K562 (cell line): ENCODE results near the gene PRPS2. TPM values are rescaled to one million over a fixed set of nuclear protein-coding genes. Genes with fewer than 3 reads are reported as not detected.

Source experiments
- BRF1 ChIP-seq: IDR thresholded peaks from 3 replicates; pipeline ENCODE4 v1.6.1; 2011; ENCODE audit warnings: borderline replicate concordance, mild to moderate bottlenecking; ENCODE audit not compliant: insufficient read length; ENCODE audit errors: extremely low read depth
- GTF2F1 ChIP-seq: IDR thresholded peaks from 2 replicates; pipeline ENCODE4 v1.6.1; 2011; ENCODE audit warnings: low read depth, low read length, improper control_type of control experiment
- HOMEZ ChIP-seq: fragments of 250-450 bp; sonication (Bioruptor Pico); IDR thresholded peaks from 2 replicates; pipeline ENCODE4 v1.4.0; 2020; ENCODE audit warnings: mild to moderate bottlenecking, moderate library complexity
- MBD1 ChIP-seq: fragments of 250-450 bp; sonication (Bioruptor Pico); IDR thresholded peaks from 2 replicates; pipeline ENCODE4 v1.8.0; 2022; ENCODE audit warnings: inconsistent platforms
- PRDM10 ChIP-seq: fragments of 450-650 bp; IDR thresholded peaks from 2 replicates; pipeline ENCODE4 v1.6.1; 2018; ENCODE audit not compliant: partially characterized antibody
- SMARCB1 ChIP-seq: IDR thresholded peaks from 2 replicates; pipeline ENCODE4 v1.6.1; 2011; ENCODE audit warnings: improper control_type of control experiment, low read depth; ENCODE audit not compliant: insufficient read length
- SPI1 ChIP-seq: IDR thresholded peaks from 2 replicates; pipeline ENCODE4 v1.6.1; 2011; ENCODE audit warnings: low read depth, low read length, control low read depth, borderline replicate concordance
- TAF1 ChIP-seq: IDR thresholded peaks from 2 replicates; pipeline ENCODE4 v1.6.1; 2011; ENCODE audit warnings: mild to moderate bottlenecking, low read length, moderate library complexity; ENCODE audit not compliant: insufficient read depth, control insufficient read depth, severe bottlenecking; ENCODE audit errors: extremely low read depth
- USF2 ChIP-seq: sonication (generic); formaldehyde crosslinking; IDR thresholded peaks from 2 replicates; pipeline ENCODE4 v1.5.0; 2020; ENCODE audit warnings: missing genetic modification reagents
- ZBED1 ChIP-seq: IDR thresholded peaks from 2 replicates; pipeline ENCODE4 v1.6.1; 2014
- polyA plus RNA-seq, 8 experiments: library from polyadenylated mRNA; depleted of rRNA in 4 of 8; stranded (reverse) in 5 of 8; unstranded in 3 of 8; fragments of >200 nt; fragmentation: Nextera tagmentation in 2 of 8; fragmentation: Illumina TruSeq in 1 of 8; extraction: Ambion mirVana in 2 of 8; extraction: Trizol in 1 of 8; gene quantifications; 2 replicates each; pipeline versions ENCODE4 v1.2.1 to v1.2.3, GENCODE V29; 2011 to 2014; ENCODE audit warnings: inconsistent platforms in 1 of 8, missing spikeins in 1 of 8
- total RNA-seq, 7 experiments: library from RNA; depleted of rRNA in 6 of 7; stranded (reverse); fragments of >200 nt in 6 of 7; fragmentation: Illumina TruSeq in 2 of 7; extraction: Trizol in 2 of 7; gene quantifications; 2 replicates each; pipeline versions ENCODE4 v1.2.1 to v1.2.3, GENCODE V29; 2011 to 2021; ENCODE audit warnings: low replicate concordance in 1 of 7

Gene PRPS2
- total and polyA plus RNA-seq, 9 of the 15 experiments (the other 6 are each of a cell fraction or from before 2014, with no cell fraction given): 50.3 to 85.0 (median 62.1) TPM

GRCh38 chrX:12777670-12778069 lies 13.5 kb upstream of the PRPS2 start (continued):
- TF ChIP-seq MBD1 (CRISPR knock-in tag): no peak
- no peak for TF ChIP-seq SPI1
- no peak for TF ChIP-seq USF2
- no peak for TF ChIP-seq GTF2F1
- no peak for TF ChIP-seq HOMEZ (CRISPR knock-in tag)
- no peak for TF ChIP-seq SMARCB1
- TF ChIP-seq TAF1: no peak
- TF ChIP-seq PRDM10: no peak
- no peak for TF ChIP-seq BRF1
- no peak for TF ChIP-seq ZBED1
